NCI-H2029 treated with DMSO at 0.1 percent for 48 hours (cell line): ENCODE data around the gene SLC4A4.

Experiments used
- DNase-seq: peaks from one replicate; lab custom pipeline; 2025; lab: John Stamatoyannopoulos, UW

Gene SLC4A4

DNA sequence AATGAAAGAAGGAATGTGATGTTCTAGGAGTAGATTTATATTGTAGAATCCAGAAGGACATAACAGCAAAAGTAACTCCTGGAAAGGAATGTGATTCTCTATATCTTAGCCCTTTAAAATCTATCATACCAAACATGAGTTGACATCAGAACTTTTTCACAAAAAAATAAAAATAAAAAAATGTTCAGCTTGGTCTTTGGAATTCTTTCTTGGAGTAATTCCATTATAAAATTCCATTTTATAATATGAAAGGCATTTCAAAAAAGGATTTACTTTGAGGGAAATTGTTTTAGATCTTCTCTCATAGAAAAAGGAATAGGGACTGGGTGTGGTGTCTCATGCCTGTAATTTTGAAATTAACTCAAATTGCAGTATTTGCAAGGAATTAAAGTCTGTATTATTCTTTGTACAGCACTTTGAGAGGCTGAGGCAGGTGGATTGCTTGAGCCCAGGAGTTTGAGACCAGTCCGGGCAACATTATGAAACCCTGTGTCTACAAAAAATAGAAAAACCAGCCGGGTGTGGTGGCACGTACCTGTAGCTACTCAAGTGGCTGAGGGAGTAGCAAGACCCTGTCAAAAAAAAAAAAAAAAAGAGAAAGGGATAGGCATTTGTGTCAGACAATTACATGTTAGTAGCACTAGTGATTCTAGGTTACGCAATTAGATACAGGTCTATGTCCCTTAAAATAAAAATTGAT lies 134.9 kb downstream of the SLC4A4 start:
- DNase-seq, result no peak

DNA sequence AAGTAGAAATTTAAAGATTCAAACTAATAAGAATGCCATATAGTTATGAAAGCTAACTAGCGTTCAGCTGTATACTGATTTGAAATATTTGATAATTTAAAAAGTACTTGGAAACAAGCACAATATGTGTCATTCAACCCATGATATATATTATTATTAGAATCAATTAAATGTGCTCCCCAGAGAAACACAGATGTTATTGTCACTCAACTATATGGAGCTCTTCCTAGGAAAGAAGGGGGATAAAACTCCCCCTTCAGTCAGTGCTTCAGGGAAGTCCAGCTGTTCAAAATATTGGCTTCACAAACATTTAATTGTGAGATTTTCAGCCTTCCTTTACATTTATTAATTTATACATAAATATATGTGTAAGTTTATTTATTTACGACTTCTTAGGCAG lies 135.9 kb downstream of the SLC4A4 start:
- no peak for DNase-seq

DNA sequence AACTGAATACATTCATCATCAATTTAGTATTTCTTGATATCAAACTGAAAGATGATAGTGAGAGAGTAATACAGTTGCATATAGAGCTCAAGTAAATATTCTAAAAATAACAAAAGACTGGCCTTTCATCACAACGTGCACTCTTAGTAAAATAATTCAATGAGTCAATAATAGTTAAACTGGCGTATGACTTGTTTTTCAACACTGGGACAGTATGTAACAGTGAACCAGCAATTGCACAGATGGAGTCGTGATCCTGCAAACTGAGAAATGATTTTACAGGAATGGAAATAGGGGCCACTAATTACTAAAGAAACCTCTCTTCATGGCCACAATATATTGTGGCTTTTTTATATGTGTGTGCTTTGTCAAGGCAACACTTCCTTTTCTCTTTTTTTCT lies 137.4 kb downstream of the SLC4A4 start:
- DNase-seq, result no peak

DNA sequence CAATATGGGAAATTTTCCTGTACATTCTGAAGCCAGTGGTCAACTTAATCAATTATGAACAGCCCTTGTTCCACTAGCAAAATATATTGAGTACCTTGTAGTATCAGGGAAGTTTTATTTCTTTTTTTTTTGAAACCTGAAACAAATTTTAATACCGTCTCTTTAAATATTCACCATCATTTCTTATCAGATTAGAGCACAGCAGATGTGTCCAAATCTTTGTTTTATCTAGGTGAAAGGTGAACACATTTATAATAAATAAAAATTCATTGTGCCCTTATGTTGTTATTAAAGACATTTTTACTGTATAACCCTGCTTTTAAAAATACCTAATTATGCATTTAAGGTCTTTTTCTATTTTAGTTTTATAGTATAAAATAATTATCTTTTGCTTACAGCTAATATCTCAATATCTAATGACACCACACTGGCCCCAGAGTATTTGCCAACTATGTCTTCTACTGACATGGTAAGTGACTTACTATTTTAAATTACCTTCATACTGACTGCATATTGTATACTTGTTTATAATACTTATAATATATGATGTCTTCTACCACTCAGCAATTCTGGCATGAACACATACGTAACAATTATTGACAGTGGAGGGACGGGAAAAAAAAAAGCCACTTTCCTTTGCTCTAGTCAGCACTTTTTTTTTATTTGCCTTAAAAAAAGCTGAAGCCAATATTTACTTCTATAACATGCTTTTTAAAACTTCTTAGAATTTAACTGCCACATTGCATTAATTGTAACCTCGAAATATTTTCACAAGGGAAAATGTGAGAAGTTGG lies 147.9 kb downstream of the SLC4A4 start:
- DNase-seq, result no peak

DNA sequence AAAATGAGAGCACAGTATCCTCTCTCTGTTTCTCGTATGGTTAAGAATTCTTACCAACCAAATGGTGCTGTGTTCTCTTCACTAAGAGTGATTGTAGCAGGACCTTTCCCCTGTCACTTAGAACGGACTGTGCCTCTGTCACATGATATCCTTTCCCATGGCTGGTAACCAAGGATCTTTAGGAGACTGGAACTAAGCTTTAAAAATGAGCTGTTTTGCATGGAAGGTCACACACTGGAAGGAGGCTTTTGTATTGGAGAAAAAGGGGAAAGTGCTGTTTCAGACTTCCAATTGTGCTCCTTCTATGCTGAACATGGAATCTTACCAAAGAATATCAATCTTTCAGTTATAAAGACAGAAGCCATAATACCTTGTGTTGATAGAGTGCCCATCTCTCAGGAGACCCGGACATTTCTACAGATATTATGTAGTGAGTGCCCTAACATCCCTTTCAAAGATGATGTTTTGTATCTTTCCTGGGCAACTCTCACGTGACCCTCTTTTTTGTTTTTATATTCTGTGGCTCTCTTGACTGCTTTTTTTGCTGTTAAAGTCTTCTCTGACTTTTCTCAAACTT lies 148.6 kb downstream of the SLC4A4 start:
- no peak for DNase-seq

DNA sequence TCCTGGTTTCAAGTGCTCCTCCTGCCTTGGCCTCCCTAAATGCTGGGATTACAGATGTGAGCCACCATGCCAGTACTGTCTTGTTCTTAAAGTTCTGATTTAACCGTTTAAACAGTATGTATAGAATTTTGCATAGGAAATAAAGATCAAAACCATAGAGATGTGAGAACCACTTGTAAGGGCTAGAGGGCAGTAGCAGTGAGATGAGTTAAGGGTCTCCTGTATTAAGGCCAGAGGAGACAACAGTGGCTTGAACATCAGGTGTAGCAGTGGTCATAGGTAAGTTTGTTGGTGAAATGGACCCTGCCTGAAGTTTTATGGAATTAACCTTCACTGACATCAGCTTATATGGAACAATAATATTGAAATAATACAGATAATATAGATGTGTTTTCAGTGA lies 155.7 kb downstream of the SLC4A4 start:
- no peak for DNase-seq

DNA sequence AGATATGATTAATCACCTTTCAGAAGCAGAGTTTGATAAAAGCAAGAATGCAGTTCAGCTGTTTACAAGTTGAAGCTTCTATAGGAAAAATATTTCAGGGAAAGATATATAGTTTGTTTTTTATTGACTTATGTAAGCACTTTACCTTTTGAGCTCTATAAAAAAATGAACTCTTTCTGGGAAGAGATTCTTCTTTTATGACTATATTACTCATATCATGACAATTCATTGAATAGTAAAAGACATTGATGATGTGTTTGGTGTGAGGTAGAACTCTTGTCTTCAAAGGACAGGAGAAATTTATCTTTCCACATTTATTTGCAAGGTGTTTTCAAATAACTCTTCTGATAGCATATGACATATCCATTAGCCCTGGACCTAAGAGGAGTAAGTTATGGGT lies 156.6 kb downstream of the SLC4A4 start:
- DNase-seq, result no peak

DNA sequence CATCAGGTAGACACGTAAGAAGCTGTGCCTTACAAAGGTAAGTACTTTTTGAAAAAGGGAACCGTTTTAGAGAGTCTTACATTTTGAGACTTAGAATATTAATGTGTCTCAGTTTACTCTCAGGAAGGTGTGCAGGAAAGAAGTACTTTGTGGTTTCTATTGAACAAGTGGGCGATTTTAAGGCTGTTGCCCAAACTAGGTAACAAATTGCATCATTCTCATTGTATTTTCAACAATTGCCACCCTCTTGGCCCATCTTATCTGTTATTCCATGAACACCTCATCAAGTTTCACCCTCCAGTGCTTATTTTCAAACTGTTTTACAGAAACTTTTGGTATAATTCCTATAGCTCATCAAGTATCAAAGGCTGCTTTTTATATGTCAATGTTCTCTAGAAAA lies 158.3 kb downstream of the SLC4A4 start:
- no peak for DNase-seq

DNA sequence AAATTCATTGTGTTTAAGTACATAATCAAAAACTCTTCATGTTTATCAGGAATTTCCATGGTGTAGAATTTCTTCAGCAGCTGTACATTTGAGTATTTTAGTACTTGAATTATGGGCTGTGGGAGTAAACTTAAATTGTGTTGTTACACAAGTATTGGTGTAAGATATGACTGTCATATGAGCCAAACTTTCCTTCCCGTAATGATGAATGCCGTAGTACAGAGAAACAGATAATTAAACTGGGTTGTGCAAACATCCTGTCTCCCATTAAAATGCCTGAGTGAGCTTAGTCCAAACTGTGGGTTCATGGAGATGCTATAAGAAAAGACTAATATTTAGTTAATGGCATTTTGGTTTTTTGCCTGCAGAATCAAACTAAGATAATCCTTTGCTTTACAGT lies 159.2 kb downstream of the SLC4A4 start:
- no peak for DNase-seq

DNA sequence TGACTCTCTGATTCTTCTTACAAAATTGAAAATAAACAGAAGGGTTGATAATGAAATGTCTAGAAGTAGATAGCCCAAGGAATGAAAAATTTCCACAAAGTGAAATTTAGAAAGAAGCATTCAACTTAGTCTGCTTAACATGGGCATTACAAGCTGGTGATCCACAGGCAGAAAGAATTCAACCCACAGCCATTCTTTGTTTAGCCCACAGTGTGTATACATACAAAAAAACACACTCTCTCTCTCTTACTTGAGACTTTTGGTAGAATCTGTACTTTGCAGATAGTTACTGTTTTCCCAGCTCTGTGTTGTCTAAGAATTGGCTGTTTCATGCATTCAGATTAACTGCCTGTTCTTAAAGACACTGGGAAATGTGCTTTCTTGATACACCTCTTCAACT lies 159.8 kb downstream of the SLC4A4 start:
- no peak for DNase-seq

DNA sequence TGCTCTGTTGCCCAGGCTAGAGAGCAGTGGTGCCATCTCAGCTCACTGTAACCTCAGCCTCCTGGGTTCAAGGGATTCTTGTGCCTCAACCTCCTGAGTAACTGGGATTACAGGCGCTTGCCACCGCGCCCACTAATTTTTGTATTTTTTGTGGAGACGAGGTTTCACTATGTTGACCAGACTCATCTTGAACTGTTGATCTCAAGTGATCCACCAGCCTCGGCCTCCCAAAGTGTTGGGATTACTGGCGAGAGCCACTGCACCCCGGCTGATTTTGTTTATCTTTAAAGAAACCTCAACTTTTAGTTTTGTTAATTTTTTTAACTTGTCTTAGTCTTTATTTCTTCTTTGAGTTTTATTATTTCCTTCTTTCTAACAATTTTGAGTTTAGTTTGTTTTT lies 163.2 kb downstream of the SLC4A4 start:
- DNase-seq, result no peak

DNA sequence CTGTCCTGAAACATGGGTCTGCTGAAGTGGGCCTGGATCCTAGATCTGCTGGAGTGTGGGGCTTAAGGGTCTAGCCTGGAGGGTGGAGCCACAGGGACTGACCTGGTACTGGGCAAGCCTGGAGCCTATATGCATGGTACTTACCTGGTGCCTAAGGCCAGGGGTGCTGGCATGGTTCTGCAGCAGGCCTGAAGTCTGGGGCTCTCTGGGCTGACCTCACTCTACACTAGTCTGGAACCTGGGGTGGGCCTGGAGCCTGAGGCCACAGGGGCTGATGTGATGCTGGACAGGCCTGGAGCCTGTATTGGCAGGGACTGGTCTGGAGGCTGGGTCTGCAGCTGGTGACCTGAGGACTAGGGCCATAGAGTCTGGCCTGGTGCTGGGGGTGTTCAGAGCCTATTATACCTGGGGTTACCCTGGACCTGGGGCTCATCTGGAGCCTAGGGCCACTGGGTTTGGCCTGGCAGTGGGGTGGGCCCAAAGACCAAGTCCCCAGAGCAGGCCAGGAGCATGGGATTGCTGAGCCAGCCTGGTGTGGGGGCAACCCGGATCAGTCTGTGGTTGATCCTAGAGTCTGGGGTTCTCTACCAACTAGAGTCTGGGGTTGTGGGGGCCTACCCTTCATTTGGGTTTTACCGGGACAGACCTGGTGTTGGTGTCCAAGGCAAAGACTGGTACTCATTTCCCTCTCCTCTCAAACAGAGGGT lies 179.6 kb downstream of the SLC4A4 start:
- no peak for DNase-seq

DNA sequence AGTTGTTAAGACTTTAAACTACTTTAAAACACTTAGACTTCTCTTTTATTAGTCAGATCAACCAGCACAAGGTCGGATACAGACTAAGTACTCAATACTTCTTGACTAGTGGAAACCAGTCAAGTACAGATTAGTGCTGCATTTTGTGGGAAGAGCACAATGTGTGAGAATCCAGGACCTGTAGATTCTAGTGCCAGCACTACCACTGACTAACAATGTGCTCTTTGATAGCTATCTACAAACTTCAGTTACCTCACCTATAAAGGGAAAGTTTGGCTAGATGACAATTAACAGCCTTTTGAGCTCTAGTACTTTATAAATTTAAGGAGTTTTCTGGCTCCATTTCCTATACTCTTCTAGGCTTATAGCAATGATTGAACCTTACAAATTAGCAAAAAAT lies 181.5 kb downstream of the SLC4A4 start:
- no peak for DNase-seq

DNA sequence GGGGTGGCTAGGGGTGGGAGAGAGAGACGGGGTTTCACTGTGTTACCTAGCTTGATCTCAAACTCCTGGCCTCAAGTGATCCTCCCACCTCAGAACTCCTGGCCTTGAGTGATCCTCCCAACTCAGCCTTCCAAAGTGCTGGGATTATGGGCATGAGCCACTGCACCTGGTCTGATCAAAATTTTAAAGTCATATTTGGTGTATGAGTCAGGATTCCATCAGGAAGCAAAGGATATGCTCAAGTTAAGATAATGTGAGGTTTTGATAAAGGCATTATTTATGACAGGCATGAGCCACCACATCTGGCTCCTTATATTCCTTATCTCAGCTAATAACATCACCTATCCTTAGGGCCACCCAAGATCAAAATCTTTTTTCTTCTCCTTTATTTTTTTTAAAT lies 182.0 kb downstream of the SLC4A4 start:
- DNase-seq, result no peak

DNA sequence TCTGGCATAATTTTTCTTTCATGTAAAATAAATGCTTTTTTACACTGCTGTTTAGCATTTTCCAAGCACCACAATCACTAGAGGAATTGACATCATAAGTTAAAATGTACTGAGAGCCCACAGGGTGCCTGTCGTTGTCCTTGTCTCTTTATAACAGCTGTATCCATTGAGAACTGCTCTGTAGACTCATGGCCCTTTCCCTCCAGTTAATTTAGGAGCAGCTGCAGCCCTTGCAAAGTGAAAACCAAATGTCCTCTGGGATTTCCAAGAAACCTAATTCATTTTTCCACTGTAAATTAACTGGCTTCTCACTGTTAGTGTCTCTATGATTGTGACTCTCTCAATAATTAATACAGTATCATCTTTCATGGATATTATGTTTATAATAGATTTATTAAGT lies 185.9 kb downstream of the SLC4A4 start:
- DNase-seq, result no peak

DNA sequence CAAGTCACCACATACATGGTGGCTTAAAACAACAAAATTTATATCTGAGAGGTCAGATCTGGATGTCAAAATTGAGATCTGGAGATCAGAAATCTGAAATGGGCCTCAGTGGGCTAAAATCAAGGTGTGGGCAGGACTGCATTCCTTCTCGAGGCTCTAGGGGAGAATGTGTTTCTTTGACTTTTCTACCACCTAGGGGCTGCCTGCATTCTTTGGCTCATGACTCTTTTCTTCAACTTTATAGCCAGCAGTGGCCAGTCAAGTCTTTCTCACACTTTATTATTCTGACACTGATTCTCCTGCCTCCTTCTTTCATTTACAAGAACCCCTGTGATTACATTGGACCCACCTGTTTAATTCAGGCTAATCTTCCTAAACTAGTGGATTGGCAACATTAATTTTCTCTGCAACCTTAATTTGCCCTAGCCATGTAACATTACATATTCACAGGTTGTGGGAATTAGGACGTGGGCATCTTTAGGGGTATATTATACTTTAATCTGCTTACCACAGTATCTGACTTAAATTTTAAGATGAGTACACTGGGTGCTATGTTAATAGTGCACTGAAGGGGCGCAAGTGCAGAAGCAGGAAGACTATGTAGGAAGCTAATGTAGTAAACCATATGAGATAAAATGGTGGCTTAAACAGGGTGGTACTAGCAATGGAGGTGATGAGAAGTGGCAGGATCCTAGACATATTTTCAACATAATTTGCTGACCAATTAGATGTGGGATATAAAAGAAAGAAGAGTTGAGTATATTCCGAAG lies 188.0 kb downstream of the SLC4A4 start:
- DNase-seq, result no peak

DNA sequence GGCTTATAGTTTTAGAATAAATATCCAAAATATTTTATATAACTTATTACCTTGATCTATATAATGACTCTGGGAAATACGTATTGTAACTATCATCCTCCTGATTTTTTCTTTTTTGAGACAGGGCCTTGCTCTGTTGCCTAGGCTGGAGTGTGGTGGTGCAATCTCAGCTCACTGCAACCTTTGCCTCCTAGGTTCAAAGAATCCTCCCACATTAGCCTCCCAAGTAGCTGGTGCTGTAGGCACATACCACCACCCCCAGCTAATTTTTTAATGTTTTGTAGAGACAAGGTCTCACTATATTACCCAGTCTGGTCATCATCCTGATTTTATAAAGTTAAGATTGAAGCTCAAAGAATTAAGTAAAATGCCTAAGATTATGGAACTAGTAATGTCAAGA lies 193.6 kb downstream of the SLC4A4 start:
- DNase-seq, result no peak

DNA sequence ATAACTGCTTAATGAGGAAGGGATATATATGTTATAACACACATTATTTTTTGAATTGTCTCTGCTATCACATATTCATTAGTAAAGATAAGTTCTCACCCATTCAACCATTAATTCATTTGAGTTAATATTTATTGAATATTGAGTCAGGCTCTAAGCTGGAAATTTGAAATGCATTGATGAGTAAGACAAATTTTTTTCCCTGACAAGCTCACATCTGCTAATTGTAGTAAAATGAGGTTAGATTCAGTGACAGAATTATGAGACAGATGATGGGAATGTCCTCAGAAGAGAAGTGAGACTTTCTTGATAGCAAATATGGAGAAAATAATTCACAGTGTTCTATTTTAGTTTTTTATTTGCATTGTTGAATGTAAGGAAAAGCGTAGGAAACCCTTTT lies 194.3 kb downstream of the SLC4A4 start:
- DNase-seq, result no peak

DNA sequence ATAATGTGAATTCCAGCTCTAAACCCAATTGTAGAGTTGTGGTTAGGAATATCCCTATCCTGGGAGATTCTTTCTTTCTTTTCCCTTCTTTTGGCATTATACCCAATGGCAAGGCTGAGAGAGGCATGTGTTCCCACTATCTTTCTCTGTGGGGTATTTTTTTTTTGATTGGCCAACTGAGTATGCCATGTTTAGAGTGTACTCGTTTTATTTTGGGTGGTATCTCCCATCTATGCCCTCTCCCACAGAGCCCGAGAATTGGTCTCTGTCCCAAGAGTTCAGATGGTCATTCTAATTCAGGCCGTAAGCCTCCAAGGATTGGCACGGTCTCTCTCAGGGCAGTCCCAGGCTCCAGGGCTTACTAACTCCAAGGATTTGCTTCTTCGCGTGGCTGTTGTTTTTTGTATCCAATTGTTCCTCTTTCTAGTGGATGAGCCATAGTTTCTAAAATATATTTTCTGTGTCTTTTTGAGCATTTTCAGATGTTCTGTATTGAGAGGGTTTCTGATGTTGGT lies 198.8 kb downstream of the SLC4A4 start:
- no peak for DNase-seq

DNA sequence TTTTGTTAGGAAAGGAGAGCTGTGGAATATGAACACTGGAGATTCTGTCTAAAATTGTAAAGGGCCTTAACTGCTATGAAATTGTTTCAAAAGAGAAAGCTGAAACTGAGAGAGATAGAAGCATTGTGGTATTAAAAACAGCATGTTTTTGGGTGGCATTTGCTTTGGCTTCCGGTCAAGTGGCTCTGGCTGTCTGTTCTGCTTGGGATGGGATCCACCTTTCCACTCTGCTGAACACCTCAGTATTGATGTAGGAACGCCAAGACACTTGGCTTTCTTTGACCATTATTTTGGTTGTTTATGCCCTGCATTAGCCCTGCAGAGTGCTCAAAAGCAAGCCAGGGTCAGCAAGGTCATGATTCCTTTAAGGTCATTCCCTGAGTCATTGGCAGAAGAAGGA lies 199.7 kb downstream of the SLC4A4 start:
- no peak for DNase-seq

DNA sequence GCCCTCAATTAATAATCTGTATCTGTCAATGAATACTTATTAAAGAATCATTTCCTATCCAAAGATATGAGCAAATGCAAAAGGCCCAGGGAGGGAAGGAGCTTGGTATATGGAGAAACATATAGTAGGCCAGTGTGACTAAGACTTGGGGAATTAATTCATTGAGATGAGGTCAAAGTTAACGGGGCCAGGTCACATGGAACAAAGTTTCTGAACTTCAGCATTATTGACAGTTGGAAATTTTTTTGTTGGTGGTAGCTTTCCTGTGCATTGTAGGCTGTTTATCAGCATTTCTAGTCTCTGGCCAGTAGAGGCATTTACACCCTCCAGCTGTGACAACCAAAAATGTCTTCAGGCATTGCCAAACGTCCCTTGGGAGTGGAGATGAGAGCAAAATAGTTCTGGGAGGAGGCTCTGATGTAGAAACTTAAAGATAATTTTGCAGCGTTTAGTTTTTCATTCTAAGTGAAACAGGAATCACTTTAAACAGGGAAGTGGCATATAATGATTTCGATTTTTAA lies 202.0 kb downstream of the SLC4A4 start:
- DNase-seq, result no peak

DNA sequence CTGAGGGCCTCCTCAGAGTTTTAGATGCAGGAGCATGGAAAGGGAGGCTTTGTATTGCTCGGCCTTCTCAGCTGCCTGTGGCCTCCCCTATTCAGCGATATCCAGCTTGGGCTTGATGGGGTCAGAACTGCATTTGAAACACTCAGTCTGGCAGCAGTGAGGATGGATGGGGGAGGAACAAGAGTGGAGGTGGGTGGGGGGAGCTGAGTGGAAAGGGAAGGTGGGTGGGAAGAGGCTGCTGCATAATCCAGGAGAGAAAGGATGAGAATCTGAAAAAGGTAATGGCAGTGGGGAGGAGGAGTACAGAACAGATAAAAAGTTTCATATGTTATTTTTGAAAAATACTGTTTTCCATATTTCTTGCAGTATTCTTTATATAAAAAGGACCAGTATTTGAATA lies 202.7 kb downstream of the SLC4A4 start:
- no peak for DNase-seq
